Middle frontal gyrus (tissue), 1 donor: ENCODE results near the gene MIXL1.
"Not testable (repeated sequence)": the region's sequence is repeated elsewhere in the genome, so short reads cannot be mapped to it uniquely, and the experiment has no call there.

ENCODE experiments used
- DNase-seq: peaks from one replicate; pipeline ENCODE4 v3.0.0-alpha.2; 2015; ENCODE audit warnings: low spot score; ENCODE audit errors: extremely low spot score

Gene MIXL1

DNA sequence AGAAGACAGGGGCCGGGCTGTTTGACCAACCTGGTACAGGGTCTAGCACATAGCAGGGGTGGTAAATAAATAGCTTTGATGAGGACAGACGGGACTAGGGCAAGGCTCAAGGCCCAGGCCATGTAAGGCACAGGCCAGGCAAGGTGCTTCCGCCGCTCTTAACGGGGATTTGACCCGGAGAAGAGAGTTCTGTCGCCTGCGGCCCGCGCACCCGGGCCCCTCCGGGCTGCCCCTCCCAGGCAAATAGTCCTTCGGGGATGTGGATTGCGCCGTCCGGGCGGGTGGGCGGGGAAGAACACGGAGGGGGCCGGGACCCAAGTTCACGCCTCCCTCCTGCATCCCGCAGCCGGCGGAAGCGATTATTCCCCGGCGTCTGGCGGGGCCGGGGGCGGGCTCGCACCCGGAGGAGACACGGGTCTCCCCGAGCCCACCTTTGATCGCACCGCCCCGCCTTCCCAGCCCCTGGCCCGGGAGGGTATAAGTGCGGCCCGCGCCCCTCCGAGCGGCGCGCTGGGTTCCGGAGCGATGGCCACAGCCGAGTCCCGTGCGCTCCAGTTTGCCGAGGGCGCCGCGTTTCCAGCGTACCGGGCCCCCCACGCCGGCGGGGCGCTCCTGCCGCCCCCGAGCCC lies at the start of gene MIXL1:
Gene MIXL1 (plus strand): TSS at position 508 of the 629 bp plus-strand sequence. CDS start 18 bp downstream, at position 526.
- DNase-seq: no peak

DNA sequence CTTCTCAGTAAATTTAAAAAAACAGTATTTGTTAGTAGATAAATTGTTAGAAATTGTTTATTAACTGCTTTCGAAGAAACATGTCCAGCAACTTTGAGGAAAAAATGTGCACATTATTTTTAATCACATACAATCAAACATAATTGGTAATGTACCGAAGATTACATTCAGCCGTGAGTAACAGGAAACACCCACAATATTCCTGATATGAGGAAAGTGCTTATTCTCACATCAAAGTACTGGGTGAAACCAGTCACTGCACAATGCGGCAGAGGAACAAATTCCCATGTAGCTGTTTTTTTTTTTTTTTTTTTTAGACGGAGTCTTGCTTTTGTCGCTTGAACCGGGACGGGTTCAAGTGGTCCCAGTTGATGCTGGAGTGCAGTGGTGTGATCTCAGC lies 46.6 kb upstream of the MIXL1 start:
- DNase-seq: no peak

DNA sequence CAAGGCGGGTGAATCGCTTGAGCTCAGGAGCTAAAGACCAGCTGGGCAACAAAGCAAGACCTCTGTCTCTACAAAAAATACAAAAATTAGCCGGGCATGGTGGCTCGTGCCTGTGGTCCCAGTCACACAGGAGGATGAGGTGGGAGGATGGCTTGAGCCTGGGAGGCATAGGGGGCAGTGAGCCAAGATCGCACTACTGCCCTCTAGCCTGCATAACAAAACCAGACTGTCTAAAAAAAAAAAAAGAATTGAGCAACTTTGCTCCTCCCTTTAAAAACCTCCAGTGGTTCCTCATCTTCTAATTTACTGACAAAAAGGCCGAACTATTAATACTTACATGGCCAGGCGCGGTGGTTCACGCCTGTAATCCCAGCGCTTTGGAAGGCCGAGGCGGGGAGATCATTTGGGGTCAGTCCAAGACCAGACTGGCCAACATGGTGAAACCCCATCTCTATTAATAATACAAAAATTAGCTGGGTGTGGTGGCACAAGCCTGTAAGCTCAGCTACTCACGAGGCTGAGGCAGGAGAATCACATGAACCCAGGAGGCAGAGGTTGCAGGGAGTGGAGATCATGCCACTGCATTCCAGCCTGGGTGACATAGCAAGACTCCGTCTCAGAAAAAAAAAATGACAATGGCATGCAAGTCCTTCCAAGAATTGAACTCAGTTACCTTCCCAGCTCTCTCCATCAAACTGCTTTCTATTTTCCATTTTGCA lies 41.3 kb upstream of the MIXL1 start:
- no peak for DNase-seq

DNA sequence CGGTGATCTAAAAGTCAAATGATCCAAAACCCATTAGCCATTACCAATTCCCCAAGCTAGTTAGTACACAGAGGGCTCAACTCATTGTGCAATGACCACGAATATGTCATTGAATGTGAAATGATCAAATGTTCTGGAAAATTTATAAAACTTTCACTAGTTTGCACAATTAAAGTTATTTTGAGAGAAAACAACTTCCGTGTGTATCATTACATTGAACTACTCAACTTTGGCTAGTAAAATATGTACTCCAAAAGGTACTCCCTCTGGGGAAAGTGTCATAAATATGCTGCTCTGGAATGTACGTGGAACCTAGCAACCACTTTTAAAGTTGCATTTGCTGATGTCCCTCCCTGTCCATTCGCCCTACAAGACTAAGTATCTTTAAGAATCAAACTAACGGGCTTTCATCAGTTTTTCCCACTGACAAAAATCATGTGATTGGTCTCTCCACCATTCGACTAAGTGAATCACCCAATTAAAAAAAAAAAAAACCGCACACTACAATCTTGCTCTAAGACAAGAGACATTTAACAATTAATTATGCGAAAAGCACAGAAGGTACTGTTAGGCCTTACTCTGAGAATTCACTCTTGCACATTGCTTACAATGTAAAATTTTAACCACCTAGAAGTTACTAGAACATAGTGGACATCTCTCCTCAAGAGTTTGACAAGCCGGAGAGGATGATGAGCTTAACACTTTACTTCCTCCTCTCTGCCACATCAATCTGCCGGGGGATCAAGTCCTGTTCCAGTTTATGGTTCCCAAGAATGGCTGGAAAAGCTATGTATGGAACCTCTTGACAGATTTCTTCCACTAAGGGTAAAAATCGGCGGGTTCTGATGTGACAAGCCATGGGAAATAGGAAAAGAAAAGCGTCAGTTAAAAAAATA lies 38.1 kb upstream of the MIXL1 start:
- DNase-seq: no peak

DNA sequence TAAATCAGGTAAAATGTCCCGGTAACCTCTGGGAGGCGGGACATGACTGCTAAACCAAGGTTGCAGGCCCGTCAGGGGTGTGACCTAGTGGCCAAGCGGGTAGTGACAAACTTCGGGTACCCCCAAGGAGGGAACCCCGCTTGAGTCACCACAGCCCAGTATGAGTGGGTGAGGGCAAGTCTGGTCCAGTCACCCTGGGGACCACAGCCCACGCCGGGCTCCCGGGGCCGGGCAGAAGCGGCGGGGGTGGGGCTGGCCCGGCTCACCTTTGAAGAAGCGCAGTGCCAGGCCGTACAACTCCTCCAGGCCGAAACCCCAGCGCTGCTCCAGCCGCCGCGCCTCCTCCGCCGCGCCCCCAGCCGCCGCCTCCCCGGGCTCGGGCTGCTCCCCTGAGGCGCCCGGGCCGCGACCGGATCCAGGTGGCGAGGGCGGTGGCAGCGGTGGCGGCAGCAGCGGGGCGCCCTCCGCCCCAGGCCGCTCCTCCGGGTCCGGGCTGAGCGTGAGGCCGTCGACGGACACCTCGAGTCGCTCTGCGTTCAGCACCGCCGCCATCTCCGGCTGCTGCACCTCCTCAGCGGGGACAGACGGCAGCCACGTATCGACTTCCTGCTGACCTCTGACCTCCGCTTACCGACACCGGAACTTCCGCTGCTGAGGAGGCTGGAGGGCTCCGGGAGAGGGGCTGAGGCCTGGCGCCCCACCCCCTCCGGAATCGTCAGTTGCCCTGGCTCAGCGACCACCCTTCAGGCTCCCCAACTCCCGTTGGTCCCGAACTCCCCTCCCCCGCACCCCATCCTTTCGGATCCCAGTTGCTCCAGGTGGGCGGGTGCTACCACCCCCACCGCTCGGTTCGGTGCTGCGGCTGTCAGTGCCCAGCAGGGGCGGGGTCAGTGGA lies 37.1 kb upstream of the MIXL1 start, which contains the start of gene ACBD3:
Gene ACBD3 (minus strand): TSS at position 618 of the 895 bp plus-strand sequence. CDS start 66 bp downstream, at position 552.
- DNase-seq: peak; percentile 88

DNA sequence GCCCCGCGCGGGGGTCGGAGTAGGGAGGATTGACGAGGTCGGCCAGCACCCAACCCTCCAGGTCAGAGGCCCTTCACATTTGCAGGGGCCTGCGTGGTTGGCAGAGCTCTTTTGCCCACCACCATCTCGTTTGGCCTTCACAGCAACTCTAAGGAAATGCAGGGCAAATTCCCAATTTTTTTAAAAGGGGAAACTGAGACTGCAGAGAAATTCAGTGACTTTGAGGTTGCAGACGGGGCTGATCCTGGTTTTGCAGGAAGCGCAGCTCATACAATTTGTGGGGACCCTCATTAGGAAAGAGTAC lies 36.5 kb upstream of the MIXL1 start:
- no peak for DNase-seq

DNA sequence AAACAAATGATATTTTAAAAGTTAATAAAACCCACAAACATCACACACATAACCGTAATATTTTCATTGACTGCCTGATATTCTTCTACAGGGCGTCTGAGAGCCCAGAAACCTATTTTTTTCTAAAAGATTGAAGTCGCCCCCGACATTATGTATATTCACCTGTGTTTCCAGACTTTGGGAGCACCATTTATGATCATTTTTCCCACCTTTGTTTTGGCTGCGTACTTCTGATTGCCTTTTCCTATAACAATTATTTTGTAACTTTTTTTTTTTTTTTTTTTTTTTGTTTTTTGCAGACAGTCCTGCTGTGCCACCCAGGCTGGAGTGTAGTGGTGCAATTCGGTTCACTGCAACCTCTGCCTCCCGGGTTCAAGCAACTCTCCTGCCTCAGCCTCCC lies 36.1 kb upstream of the MIXL1 start:
- DNase-seq: no peak

DNA sequence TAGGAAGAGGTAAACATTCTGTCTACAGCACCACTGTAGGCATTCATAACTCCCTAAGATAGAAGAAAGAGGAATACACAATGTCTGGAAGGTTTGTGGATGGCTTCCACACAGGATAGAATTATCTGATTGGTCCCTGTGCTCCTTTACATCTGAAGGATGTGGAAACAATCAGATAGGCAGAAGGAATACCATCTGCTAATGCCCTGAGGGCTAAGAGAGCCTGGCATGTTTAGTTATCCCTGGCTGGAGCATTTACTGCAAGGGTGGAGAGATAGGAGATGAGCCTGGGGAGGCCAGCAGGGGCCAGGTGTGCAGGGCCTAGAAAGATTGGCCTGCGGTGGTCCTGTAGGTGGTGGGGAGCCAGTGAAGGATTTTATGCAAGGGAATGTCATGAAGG lies 28.3 kb upstream of the MIXL1 start:
- DNase-seq: no peak

DNA sequence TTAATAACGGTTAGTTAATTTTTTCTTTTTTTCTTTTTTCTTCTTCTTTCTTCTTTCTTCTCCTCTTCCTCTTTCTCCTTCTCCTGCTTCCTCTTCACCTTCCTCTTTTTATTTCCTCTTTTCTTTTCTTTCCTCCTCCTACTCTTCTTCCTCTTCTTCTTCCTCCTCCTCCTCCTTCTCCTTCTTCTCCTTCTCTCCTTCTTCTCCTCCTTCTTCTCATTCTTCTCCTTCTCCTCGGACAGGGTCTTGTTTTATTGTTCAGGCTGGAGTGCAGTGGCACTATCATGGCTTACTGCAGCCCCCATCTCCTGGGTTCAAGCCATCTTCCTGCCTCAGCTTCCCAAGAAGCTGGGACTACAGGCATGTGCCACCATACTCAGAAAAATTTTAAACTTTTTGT lies 23.5 kb upstream of the MIXL1 start:
- DNase-seq: no peak

DNA sequence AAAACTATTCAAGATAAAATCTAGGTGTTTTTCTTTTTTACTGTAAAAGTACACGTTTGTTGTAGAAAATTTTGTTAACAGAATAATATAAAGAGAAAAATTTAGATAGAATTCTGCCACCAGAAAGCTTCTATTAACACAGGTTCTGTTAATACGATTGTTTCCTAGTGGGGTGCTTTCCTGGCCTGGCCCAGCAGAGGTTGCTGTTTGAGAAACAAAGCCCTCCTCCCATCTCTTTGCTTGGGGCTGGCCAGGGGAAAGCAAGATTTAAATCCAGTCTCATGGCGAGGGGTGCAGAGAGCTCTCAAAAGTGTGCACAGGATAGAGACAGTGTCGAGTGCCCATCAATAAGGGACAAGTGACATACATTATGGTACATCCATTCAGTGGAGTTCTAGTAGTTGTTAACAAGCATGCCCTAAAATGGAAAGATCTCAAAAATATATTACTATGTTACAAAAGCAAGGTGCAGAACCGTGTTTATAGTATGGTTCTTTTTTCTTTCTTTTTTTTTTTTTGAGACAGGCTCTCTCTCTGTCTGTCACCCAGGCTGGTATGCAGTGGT lies 22.4 kb upstream of the MIXL1 start:
- no peak for DNase-seq

DNA sequence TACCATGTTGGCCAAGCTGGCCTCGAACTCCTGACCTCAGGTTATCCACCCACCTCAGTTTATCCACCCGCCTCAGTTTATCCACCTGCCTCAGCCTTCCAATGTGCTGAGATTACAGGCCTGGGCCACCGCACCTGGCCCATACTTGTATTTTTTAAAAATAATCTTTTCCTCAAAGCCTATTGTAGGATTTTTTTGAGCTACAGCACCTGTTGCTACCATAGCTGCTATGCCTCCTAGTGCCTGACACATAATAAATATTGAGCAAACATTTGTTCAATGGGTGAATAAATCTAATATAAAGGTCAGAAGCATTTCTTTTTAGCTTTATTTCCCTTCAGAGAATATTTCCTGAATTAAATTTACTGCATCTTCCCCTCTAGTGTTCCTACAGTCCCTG lies 21.2 kb upstream of the MIXL1 start:
- no peak for DNase-seq

DNA sequence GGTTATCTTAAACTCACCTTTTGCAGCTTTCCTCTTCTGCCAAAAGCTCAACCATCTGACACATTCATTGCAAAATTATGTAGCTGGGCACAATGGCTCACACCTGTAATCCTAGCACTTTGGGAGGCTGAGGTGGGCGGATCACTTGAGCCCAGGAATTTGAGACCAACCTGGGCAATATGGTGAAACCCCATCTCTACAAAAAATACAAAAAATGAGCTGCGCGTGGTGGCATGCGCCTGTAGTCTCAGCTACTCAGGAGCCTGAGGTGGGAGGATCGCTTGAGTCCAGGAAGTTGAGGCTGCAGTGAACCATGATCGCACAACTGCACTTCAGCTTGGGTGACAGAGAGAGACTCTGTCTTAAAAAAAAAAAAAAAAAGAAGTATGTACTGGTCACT lies 20.8 kb upstream of the MIXL1 start:
- DNase-seq: not testable (repeated sequence)

DNA sequence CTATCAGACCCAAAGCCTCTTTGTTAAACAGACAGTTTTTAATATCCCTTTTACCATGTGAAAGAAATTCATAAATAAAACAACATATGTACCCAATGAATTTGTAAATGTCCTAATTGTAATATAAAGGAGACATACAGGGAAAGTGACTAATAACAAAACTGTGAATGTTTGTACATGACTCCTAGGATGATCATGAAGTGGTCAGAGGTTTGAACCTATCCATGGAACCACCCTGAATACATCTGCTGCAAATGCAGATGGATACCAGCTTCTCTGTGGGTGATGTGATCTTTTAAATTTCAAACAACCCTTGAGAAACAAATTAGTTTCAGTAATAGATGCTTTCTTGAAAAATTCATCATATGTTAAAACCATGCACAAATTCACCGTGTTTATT lies 20.2 kb upstream of the MIXL1 start:
- no peak for DNase-seq

DNA sequence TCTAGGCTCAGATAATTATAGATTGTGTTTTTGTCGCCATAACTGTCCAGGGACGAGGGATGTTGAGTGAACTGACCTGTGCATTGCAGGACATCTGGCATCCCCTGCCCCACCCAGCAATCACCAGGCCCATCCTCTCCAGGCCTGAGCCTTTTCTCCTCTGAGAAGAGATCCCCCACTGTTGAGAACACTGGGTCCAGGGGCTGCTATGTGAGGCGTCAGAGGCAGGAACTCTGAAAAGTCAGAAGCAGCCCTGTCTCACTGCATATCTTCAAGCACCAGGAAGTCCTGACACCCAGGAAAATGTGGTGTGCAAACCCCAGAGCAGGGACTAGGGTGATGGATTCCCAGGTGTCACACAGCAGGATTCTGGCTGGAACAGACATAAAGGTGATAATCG lies 19.8 kb upstream of the MIXL1 start:
- no peak for DNase-seq

DNA sequence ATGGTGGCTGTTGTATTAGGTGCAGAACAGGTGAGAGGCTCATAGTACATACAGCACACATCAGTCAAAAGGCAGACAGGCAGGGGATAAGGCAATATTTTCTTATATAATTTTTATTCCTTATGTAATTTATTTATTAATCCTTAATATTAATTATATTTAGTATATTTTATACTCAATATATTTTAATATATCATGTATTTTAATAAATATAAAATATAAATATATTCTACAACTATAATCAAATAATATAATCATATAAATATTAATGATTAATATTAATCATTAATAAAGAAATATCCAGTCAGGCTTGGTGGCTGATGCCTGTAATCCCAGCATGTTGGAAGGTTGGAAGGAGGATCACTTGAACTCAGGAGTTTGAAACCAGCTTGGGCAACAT lies 19.3 kb upstream of the MIXL1 start:
- DNase-seq: no peak

DNA sequence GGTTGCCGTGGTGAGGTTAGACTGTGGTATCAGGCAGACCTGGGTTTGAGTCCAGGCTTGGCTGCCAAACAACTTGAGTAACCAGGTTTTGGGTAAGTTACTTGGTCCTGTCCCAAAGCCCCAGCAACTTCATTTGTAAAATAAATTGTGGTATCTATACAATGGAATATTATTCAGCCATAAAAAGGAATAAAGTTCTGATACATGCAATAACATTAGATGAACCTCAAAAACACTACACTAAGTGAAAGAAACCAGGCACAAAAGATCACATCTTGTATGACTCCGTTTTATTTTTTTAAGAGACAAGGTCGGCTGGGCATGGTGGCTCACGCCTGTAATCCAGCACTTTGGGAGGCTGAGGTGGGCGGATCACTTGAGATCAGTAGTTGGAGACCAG lies 16.4 kb upstream of the MIXL1 start:
- DNase-seq: no peak

DNA sequence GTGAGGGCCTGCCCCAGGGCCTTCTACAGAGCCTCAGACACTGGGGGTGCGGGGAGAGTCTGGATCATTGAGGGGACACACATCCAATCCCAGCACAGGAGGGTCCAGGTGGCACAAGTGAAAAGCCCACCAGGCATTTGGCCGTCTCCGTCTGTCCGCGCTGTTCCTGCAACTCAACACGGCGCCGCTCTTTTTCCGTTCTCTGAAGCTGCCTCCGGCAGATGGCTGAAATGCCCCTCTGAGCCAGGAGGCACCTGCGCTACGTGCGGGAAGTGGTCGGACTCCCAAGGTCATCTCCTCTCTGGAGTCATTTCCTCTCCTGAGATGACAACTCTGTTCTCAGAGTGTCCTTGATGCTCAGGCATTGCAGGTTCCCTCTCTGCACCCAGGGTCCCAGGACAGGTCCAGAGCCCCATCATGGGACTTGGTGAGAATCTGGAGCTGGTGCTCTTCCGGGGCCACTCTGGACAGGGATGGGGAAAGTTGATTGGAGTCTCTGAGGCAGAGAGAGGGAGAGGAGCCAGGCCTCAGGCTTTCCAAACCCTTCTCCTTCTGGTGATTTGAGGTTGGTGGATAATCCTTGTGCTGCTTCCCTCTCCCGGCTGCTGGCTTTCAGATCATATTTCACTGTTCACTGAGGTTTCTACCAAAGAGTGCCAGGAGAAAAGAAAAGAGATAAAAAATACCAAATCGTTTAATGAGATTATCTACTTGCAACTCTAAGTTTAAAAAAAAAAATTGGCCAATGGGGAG lies 14.0 kb upstream of the MIXL1 start:
- no peak for DNase-seq

DNA sequence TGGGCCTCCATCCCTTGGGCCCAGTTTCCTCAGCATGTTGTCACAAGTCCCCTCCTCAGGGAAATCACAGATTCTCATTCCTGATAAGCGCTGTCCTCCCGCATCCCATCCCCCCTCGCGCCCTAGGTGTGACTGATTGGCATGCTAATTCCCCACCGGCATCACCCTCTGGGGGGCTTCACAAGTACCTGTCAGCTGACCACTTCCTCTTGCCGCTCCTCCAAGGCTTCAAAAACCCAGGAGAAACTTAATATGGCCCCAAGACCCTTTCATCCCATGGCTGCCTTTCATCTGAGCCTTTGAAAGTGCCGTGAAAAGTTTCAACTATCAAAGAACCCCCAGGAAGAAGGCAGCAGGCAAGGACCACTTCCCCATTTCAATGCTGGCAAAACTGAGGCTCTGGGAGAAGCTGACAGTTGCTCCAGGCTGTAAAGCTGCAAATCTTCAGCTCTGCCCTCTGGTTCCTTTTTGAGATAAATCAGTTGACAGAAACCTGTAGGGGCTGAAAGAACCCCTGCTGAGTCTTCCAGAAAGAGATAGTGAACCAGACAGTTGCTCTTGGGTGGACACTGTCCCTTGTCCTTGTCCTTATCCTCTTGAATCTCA lies 12.8 kb upstream of the MIXL1 start:
- no peak for DNase-seq

DNA sequence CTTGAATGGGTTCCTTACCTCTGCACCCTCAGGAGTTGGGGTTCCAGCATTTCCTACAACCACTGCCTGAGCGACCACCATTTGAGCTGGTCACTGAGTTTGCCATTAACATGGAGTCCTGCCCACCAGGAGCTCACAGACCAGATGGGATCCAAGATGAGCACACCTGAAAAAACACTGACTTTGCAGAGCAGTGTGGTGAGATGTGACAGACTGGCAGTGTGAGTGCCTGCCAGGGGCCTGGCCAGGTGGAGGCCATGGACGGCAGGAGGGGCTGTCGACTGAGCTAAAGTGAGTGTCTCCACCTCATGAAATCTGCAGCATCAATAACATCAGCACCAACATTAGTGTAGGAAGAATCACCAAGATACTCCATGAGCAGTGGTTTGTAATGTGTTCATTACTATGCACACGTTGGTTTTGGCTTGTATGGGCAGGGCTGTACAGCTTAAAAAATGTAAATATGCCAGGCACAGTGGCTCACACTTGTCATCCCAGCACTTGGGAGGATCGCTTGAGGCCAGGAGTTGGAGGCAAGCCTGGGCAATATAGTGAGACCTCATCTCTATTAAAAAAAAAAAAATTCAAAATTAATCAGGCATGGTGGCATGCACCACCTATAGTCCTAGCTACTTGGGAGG lies 12.2 kb upstream of the MIXL1 start:
- DNase-seq: no peak
